Fibroblast of villous mesenchyme (primary cell): ENCODE data around the gene RPS6KB2. TPM values are rescaled to one million over a fixed set of nuclear protein-coding genes. Genes with fewer than 3 reads are reported as not detected.

ENCODE experiments used
- DNase-seq: peaks from one replicate; pipeline ENCODE4 v3.0.0-alpha.2; 2010; ENCODE audit warnings: low read depth
- H3K4me3 ChIP-seq: 2 replicates; pipeline ENCODE4 v1.5.1; 2011; ENCODE audit warnings: low read depth, mild to moderate bottlenecking, low read length
- total RNA-seq: library from RNA; depleted of rRNA; stranded (reverse); fragments of >200 nt; gene quantifications from 2 replicates; pipeline ENCODE4 v1.2.3, GENCODE V29; 2012
- TF ChIP-seq, protein P1 (sequence below): IDR thresholded peaks from 2 replicates; pipeline ENCODE4 v1.5.1; 2012; ENCODE audit warnings: low read depth, mild to moderate bottlenecking, low read length; ENCODE audit not compliant: insufficient read depth

RPS6KB2 gene
- total RNA-seq, 1 donor = 42.3 TPM

GRCh38 chr11:67408437-67409200 lies 19.7 kb upstream of the RPS6KB2 start:
- DNase-seq = no peak
- no peak overlapping the region for H3K4me3 ChIP-seq
- TF ChIP-seq, protein P1, sequence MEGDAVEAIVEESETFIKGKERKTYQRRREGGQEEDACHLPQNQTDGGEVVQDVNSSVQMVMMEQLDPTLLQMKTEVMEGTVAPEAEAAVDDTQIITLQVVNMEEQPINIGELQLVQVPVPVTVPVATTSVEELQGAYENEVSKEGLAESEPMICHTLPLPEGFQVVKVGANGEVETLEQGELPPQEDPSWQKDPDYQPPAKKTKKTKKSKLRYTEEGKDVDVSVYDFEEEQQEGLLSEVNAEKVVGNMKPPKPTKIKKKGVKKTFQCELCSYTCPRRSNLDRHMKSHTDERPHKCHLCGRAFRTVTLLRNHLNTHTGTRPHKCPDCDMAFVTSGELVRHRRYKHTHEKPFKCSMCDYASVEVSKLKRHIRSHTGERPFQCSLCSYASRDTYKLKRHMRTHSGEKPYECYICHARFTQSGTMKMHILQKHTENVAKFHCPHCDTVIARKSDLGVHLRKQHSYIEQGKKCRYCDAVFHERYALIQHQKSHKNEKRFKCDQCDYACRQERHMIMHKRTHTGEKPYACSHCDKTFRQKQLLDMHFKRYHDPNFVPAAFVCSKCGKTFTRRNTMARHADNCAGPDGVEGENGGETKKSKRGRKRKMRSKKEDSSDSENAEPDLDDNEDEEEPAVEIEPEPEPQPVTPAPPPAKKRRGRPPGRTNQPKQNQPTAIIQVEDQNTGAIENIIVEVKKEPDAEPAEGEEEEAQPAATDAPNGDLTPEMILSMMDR = no peak

- no peak overlapping the region for H3K4me3 ChIP-seq
- DNase-seq = no peak
- TF ChIP-seq, protein P1 = no peak
These were observed 19.0 kb upstream of the RPS6KB2 start for GRCh38 chr11:67409261-67409666.

DNA sequence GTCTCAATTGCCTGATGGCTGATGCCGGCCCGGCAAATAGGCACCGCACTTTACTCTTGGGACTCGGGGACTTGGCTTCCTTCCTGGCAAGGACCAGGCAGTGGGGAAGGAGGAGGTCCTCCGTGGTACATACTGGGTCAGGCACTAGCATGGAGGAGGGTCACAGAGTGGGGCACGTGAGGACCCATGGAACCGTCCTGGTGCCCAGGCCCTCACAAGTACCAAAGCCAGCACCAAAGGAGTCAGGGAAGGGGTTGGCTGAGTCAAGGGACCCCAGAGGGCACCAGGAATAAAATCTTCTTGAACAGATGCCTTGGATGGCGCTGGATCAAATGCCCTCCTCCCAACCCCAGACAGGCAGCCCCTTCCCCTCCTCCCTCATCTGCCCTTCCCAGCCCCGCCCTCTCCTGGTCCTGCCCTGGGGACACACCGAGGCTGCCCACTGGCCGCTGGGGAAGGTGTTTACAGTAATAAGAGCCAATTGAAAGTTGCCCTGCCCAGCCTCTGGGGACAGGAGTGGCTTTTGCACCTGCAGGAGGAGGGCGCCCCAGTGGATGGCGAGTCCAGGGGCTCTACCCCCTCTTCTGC lies 18.4 kb upstream of the RPS6KB2 start:
- TF ChIP-seq, protein P1 = no peak
- no peak overlapping the region for H3K4me3 ChIP-seq
- no peak for DNase-seq

GRCh38 chr11:67410369-67410831 lies 17.9 kb upstream of the RPS6KB2 start:
- no peak for DNase-seq
- H3K4me3 ChIP-seq = no peak overlapping the region
- TF ChIP-seq, protein P1 = no peak

- TF ChIP-seq, protein P1 = no peak
- DNase-seq = no peak
- H3K4me3 ChIP-seq = no peak overlapping the region
These were observed 17.1 kb upstream of the RPS6KB2 start for GRCh38 chr11:67410984-67411784.

DNA sequence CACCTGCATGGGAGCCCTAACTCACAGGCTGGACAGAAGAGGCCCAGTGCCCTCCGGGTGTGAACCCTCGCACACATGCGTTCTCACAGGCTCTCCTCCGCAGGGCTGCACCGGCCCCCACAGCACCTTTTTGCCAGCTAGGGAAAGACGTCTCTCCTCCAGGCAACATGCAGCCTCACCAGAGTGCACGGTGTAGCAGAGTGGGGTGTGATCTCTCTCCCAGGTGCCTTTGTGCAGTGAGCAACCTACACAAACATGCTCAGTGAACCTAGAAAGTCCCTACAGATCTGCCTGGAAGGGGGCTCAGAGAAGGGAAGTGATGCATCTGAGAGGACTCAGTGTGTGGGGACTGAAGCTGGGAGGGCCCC lies 16.5 kb upstream of the RPS6KB2 start:
- TF ChIP-seq, protein P1 = no peak
- no peak overlapping the region for H3K4me3 ChIP-seq
- no peak for DNase-seq
